ENCODE results near the gene KCNIP1.

The KCNIP1 gene

DNA sequence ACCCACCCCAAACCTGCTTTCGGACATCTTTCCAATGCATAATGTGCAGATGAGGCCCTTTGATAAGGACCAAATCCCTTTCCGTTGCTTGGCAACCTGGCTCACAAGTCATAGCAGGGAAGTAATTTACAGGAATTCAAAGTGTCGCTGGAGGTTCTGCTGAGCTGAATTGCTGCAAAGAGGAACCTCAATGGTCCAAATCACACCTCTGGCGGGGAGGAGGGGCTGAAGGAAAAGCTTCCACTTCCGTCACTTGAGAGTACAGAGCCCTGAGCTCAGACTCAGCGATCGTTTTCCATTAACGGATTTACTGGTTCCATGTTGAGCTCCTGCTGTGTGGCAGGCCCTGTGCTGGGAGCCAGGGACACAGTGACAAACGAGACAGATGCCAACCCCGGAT, 99.3 kb downstream of the KCNIP1 start:
- TF ChIP-seq CTCF (IDR thresholded peaks at IDR 0.05; ENCODE audit: insufficient read depth, low read length) (no peak), SPI1 (IDR thresholded peaks at IDR 0.05; ENCODE audit: borderline replicate concordance, low read depth) (no peak), REST (IDR thresholded peaks at IDR 0.05; ENCODE audit: insufficient replicate concordance, low read depth) (no peak), POLR2AphosphoS5 (IDR thresholded peaks at IDR 0.05; ENCODE audit: low read depth) (no peak), GABPA (IDR thresholded peaks at IDR 0.05; ENCODE audit: low read depth) (no peak)
- H3K4me3 ChIP-seq (replicated peaks; ENCODE audit: insufficient read depth, low read length) = no peak overlapping the region
- DNase-seq (ENCODE audit: low read depth in 1 of 2, low spot score in 1 of 2) = no peak
- peaks cover 3% of the 10 kb centered on the region for H3K27me3 ChIP-seq (ENCODE audit: insufficient read depth, poor library complexity, severe bottlenecking)
- H3K27ac ChIP-seq (replicated peaks) = no peak overlapping the region

- Histone ChIP-seq H3K27ac (replicated peaks) (no peak overlapping the region), H3K4me3 (replicated peaks; ENCODE audit: insufficient read depth, low read length) (no peak overlapping the region), H3K27me3 (ENCODE audit: insufficient read depth, poor library complexity, severe bottlenecking) (peaks cover under 1% of the 10 kb centered on the region)
- peak; percentile 7 for TF ChIP-seq CTCF (IDR thresholded peaks at IDR 0.05; ENCODE audit: insufficient read depth, low read length)
- TF ChIP-seq GABPA (IDR thresholded peaks at IDR 0.05; ENCODE audit: low read depth) = no peak
- DNase-seq (ENCODE audit: low read depth in 1 of 2, low spot score in 1 of 2) = peak; percentile 18 to 45
Measured at GRCh38 chr5:170603578-170604565, 100.1 kb downstream of the KCNIP1 start.

GRCh38 chr5:170606941-170607340, 103.1 kb downstream of the KCNIP1 start:
- Histone ChIP-seq H3K4me3 (replicated peaks; ENCODE audit: insufficient read depth, low read length) (no peak overlapping the region), H3K27me3 (ENCODE audit: insufficient read depth, poor library complexity, severe bottlenecking) (no peaks in the 10 kb centered on the region), H3K27ac (replicated peaks) (no peak overlapping the region)
- TF ChIP-seq CTCF (IDR thresholded peaks at IDR 0.05; ENCODE audit: insufficient read depth, low read length) = no peak
- no peak for TF ChIP-seq POLR2AphosphoS5 (IDR thresholded peaks at IDR 0.05; ENCODE audit: low read depth)
- no peak for TF ChIP-seq SPI1 (IDR thresholded peaks at IDR 0.05; ENCODE audit: borderline replicate concordance, low read depth)
- TF ChIP-seq REST (IDR thresholded peaks at IDR 0.05; ENCODE audit: insufficient replicate concordance, low read depth) = no peak
- TF ChIP-seq GABPA (IDR thresholded peaks at IDR 0.05; ENCODE audit: low read depth) = no peak
- DNase-seq (ENCODE audit: low read depth in 1 of 2, low spot score in 1 of 2) = no peak

Measured in HL-60 (cell line).